ENCODE results near the gene WNT5B.

Gene WNT5B

DNA sequence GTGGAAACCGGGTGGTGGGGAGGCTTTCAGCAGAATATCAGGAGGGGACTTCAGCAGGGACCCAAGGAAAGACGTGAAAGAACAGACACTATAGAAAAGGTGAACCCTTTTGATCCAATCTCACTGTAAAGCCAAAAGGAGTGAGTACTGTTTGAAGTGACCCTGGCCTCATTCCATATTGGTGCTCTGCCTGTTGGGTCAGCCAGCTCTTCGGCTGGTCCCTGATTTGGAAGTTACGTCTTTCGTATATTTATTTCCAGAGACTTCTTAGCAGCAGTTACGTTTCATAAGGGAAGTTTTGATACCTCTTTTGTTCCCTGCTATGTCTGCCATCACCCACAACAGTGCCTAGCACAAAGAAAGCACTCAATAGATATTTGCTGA is 21.9 kb downstream of the WNT5B start:
- H3K4me1 ChIP-seq (ENCODE audit: insufficient read depth, low read length, poor library complexity, severe bottlenecking), result peaks cover 23% of the 10 kb centered on the region
- no peak overlapping the region for H3K4me3 ChIP-seq (ENCODE audit: low read length, poor library complexity, severe bottlenecking)
- no peaks in the 10 kb centered on the region for H3F3A ChIP-seq (ENCODE audit: low read depth)
- H3K79me2 ChIP-seq (ENCODE audit: insufficient read depth, low read length), result no peaks in the 10 kb centered on the region
- no peak overlapping the region for H3K4me2 ChIP-seq (ENCODE audit: low read depth, low read length, poor library complexity, severe bottlenecking)
- no peaks in the 10 kb centered on the region for H3K36me3 ChIP-seq (ENCODE audit: insufficient read depth, low read length)
- H3K9me2 ChIP-seq (replicated peaks; ENCODE audit: low read depth, low read length), result no peaks in the 10 kb centered on the region
- H3K9me3 ChIP-seq (ENCODE audit: insufficient read depth, low read depth, low read length), result no peaks in the 10 kb centered on the region
- no peak overlapping the region for H3K9ac ChIP-seq (ENCODE audit: low read depth, low read length, poor library complexity, severe bottlenecking)
- TF ChIP-seq EZH2phosphoT487 (IDR thresholded peaks at IDR 0.05; ENCODE audit: borderline replicate concordance), result no peak
- TF ChIP-seq, protein P1, sequence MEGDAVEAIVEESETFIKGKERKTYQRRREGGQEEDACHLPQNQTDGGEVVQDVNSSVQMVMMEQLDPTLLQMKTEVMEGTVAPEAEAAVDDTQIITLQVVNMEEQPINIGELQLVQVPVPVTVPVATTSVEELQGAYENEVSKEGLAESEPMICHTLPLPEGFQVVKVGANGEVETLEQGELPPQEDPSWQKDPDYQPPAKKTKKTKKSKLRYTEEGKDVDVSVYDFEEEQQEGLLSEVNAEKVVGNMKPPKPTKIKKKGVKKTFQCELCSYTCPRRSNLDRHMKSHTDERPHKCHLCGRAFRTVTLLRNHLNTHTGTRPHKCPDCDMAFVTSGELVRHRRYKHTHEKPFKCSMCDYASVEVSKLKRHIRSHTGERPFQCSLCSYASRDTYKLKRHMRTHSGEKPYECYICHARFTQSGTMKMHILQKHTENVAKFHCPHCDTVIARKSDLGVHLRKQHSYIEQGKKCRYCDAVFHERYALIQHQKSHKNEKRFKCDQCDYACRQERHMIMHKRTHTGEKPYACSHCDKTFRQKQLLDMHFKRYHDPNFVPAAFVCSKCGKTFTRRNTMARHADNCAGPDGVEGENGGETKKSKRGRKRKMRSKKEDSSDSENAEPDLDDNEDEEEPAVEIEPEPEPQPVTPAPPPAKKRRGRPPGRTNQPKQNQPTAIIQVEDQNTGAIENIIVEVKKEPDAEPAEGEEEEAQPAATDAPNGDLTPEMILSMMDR (conservative IDR thresholded peaks at IDR 0.05; ENCODE audit: low read length), result no peak
- H3K27me3 ChIP-seq (ENCODE audit: insufficient read depth, low read length, poor library complexity, severe bottlenecking), result no peaks in the 10 kb centered on the region
- no peaks in the 10 kb centered on the region for H4K20me1 ChIP-seq (ENCODE audit: insufficient read depth, low read length, poor library complexity, severe bottlenecking)
- no peak overlapping the region for H2AFZ ChIP-seq (ENCODE audit: low read length)

DNA sequence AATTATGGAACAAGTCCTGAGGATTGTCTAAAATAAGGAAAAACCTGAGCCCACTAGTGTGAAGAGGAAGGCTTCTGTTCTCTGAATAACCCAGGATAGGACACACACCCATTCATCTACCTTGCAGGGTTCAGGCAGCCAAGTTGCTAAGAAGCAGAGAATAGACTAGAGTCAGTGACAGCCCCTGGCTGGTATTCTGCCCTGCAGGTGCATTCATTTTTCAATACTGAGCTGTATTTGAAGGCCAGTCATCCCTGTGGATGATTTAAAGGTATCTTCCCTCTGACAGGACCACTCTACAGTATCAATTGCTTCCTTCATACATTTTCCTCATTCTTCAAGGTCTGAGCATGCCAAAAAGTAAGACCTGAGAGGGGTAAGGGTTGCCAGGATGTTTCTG is 22.9 kb downstream of the WNT5B start:
- Histone ChIP-seq H3K27me3 (ENCODE audit: insufficient read depth, low read length, poor library complexity, severe bottlenecking) (no peaks in the 10 kb centered on the region), H3K4me1 (ENCODE audit: insufficient read depth, low read length, poor library complexity, severe bottlenecking) (peaks cover 16% of the 10 kb centered on the region), H2AFZ (ENCODE audit: low read length) (no peak overlapping the region), H3K36me3 (ENCODE audit: insufficient read depth, low read length) (no peaks in the 10 kb centered on the region), H3K4me3 (ENCODE audit: low read length, poor library complexity, severe bottlenecking) (no peak overlapping the region), H4K20me1 (ENCODE audit: insufficient read depth, low read length, poor library complexity, severe bottlenecking) (no peaks in the 10 kb centered on the region), H3K9ac (ENCODE audit: low read depth, low read length, poor library complexity, severe bottlenecking) (no peak overlapping the region), H3K79me2 (ENCODE audit: insufficient read depth, low read length) (no peaks in the 10 kb centered on the region), H3K9me2 (replicated peaks; ENCODE audit: low read depth, low read length) (no peaks in the 10 kb centered on the region), H3K9me3 (ENCODE audit: insufficient read depth, low read depth, low read length) (no peaks in the 10 kb centered on the region), H3K4me2 (ENCODE audit: low read depth, low read length, poor library complexity, severe bottlenecking) (no peak overlapping the region), H3F3A (ENCODE audit: low read depth) (no peaks in the 10 kb centered on the region)
- TF ChIP-seq EZH2phosphoT487 (IDR thresholded peaks at IDR 0.05; ENCODE audit: borderline replicate concordance), result no peak
- TF ChIP-seq, protein P1 (conservative IDR thresholded peaks at IDR 0.05; ENCODE audit: low read length), result no peak

DNA sequence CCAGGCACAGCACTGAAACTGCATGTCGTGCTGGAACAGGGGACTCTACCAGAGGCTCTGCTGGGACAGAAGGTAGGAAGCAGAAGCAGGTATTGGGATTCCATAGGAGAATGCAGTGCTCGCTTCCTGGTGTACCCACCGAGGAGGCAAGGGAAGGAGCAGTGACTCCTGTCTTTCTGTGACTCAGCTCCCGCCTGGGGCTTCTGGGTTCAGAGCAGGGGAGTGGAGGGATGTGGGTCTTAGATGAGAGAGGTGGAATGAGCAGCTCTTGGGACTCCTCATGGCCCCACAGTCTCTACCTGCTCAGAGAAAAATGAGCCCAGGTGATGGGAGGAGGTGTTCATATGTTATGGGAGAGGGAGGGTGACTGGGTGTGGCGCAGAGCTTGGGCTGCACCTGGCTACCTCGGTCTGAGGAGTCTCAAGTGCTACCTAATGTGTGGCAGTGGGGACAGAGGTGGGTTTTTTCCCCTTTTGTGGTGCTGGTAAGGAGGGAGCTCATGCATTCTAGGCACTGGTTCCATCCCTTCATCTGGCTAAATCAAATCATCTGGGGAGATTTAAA is 26.3 kb downstream of the WNT5B start:
- no peak overlapping the region for H2AFZ ChIP-seq (ENCODE audit: low read length)
- TF ChIP-seq EZH2phosphoT487 (IDR thresholded peaks at IDR 0.05; ENCODE audit: borderline replicate concordance), result no peak
- TF ChIP-seq, protein P1 (conservative IDR thresholded peaks at IDR 0.05; ENCODE audit: low read length), result no peak
- H3F3A ChIP-seq (ENCODE audit: low read depth), result peaks cover 10% of the 10 kb centered on the region; the same call in 1 of the 2 replicates
- H3K79me2 ChIP-seq (ENCODE audit: insufficient read depth, low read length), result no peaks in the 10 kb centered on the region
- H3K9me3 ChIP-seq (ENCODE audit: insufficient read depth, low read depth, low read length), result no peaks in the 10 kb centered on the region
- H3K36me3 ChIP-seq (ENCODE audit: insufficient read depth, low read length), result no peaks in the 10 kb centered on the region
- H4K20me1 ChIP-seq (ENCODE audit: insufficient read depth, low read length, poor library complexity, severe bottlenecking), result no peaks in the 10 kb centered on the region
- H3K9ac ChIP-seq (ENCODE audit: low read depth, low read length, poor library complexity, severe bottlenecking), result no peak overlapping the region
- no peaks in the 10 kb centered on the region for H3K9me2 ChIP-seq (replicated peaks; ENCODE audit: low read depth, low read length)
- no peak overlapping the region for H3K4me3 ChIP-seq (ENCODE audit: low read length, poor library complexity, severe bottlenecking)
- no peaks in the 10 kb centered on the region for H3K4me1 ChIP-seq (ENCODE audit: insufficient read depth, low read length, poor library complexity, severe bottlenecking)
- H3K27me3 ChIP-seq (ENCODE audit: insufficient read depth, low read length, poor library complexity, severe bottlenecking), result no peaks in the 10 kb centered on the region
- no peak overlapping the region for H3K4me2 ChIP-seq (ENCODE audit: low read depth, low read length, poor library complexity, severe bottlenecking)

All from Loucy (cell line).